GM19395 (cell line): ENCODE results near the gene LRMDA.

Source experiments
- ATAC-seq: cut with Tn5 transposase; IDR thresholded peaks from one replicate; pipeline ENCODE4 v1.9.1; 2021; ENCODE audit warnings: mild to moderate bottlenecking, moderate library complexity; ENCODE audit not compliant: unreplicated experiment

Gene LRMDA

GRCh38 chr10:75418712-75419111 is 12.7 kb upstream of the LRMDA start:
- ATAC-seq = no peak

GRCh38 chr10:75422913-75423312 is 8.5 kb upstream of the LRMDA start:
- ATAC-seq = no peak

DNA sequence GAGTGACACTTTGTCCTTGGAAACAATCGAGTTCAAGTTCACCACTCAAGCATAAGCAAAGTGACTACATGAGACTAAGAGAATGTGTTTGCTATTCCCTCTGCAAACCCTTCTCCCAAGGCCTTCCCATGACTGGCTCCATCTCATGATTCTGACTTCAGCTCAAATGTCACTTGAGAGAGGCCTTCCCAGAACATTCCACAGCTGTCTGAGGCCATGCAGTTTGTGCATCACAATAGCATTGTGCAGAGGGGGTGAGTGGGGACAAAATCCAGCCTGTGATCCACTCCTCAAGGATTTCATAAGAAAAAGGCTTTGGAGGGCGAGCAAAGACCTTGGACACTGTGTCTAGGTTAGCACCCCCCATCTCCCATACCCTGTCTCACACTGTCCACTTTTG is 6.9 kb upstream of the LRMDA start:
- no peak for ATAC-seq

GRCh38 chr10:75425291-75426079 is 5.9 kb upstream of the LRMDA start:
- ATAC-seq = no peak

DNA sequence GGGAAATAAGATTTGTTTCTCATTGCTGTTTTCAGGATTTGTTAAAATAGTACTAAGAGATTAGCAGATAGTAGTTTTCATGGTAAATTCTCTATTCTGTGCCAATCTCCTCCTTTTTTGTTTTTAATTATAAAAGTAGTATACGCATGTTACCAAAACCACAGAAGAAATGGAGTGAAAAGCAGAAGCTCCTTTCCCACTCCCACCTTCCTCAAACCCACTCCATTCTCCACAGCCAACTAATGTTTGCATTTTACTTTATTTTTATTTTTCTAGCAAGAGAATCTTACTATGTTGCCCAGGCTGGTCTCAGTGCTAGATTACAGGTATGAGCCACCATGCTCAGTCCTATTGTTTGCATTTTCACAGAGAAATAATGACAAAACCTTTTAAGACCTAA is 4.5 kb upstream of the LRMDA start:
- ATAC-seq = no peak

DNA sequence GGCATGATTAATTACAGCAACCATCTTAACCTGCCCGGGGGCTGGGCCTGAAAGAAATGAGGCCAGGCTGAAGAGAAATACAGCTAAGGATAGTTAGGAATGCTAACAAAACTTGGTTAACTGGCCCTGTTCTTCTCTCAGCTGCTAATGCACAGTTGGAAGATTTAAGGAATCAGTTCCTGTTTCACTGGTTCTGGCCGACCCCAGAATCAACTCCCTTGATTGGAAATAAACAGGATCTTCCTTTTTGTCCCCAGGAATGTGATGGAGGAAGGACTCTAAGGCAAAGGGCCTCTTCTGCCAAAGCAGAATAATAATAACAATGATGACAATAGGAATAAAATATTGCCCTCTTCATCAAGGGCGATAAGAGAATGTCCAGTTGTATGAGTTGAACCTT is 3.5 kb upstream of the LRMDA start:
- no peak for ATAC-seq

- no peak for ATAC-seq
Observed at GRCh38 chr10:75428434-75429158, 2.8 kb upstream of the LRMDA start.

DNA sequence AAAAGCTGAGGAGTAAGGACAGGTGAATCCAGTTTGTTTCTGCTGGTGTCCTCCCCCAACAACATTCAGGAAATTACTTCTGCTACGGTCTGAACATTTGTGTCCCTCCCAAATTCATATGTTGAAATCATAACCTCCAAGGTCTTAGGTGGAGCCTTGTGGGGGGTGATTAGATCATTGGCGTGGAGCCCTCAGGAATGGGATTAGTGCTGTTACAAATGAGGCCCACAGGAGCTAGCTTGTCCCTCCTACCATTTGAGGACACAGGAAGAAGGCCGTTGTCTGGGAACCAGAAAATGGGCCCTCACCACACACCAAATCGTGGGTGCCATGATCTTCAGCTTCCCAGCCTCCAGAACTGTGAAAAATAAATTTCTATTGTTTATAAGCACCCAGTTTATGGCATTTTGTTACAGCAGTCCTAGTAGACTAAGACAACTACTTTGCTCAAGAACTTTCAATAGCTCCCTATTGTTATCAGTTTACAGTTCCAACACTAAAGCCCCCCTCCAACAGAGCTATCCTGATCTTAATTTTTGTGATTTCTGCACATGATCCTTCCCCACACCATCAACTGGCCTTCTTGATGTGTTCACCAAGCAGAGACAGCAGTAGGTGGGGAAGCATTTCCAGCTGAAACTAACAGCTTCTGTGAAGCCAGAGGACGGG is 2.1 kb upstream of the LRMDA start:
- ATAC-seq = no peak

- no peak for ATAC-seq
Observed at GRCh38 chr10:75430000-75430763, 1.2 kb upstream of the LRMDA start.

- ATAC-seq = no peak
Observed at GRCh38 chr10:75432176-75432575, 752 bp downstream of the LRMDA start.

GRCh38 chr10:75432763-75433162 is 1.3 kb downstream of the LRMDA start:
- ATAC-seq = no peak

DNA sequence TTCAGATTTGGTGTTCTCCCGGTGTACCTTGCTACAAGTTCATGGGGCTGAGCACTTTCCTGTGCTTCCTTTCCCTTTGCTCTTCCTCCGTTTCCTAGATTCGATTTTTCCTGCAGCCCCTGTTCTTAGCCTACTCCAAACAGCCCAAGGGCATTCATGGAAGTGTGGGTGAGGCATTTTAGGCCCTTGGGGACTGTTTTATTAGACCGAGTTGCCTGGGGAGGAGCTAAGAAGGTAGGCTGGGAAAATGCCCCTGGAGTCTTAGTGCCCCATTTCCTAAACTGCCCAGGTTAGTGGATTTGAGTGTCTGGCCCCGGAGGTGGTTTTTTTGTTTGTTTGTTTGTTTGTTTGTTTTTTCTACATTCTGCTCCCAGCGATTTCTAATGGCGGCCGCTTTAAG is 1.8 kb downstream of the LRMDA start:
- ATAC-seq = no peak

- ATAC-seq = no peak
Observed at GRCh38 chr10:75434291-75434690, 2.9 kb downstream of the LRMDA start.

GRCh38 chr10:75435291-75435690 is 3.9 kb downstream of the LRMDA start:
- no peak for ATAC-seq

DNA sequence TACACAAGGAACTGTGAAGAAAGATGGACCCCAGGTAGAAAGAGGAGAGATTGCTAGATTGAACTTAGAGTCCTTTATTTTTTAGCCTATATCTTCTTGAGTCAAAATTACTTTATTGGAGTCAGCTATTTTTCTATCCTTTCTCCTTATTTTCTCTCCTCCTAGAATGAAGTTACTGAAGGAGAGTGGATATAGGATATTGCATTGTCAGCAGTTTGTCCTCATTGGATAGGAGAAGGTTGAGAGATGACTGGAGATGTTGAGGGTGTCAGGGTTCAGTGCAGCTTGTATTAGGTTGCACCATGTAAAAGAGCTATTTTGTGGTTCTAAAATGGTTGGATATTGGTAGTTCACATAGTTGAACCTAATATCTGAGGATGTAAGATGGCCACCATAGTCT is 5.5 kb downstream of the LRMDA start:
- ATAC-seq = no peak

GRCh38 chr10:75437693-75438092 is 6.3 kb downstream of the LRMDA start:
- ATAC-seq = no peak

GRCh38 chr10:75438275-75438674 is 6.9 kb downstream of the LRMDA start:
- ATAC-seq = no peak

- ATAC-seq = no peak
Observed at GRCh38 chr10:75439811-75440210, 8.4 kb downstream of the LRMDA start.

- no peak for ATAC-seq
Observed at GRCh38 chr10:75440271-75440793, 8.9 kb downstream of the LRMDA start.

- ATAC-seq = no peak
Observed at GRCh38 chr10:75441196-75441595, 9.8 kb downstream of the LRMDA start.

DNA sequence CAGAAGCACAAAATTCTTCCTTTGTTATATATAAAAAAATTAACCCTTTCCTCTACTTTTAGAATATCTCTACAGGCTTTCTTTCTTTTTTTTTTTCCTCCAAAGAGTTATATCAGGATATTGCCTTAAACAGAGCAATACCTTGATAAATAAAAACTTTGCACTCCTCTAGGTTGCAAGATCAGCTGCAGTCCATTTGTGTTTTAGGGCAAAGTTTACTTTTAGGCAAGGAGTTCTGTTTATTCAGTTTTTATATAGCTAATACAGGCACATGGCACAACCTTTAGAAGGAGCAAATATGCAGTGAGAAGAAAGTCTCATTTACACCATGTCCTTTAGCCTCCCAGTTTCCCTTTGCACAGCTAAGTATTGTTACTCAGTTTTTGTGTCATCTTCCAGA is 10.3 kb downstream of the LRMDA start:
- no peak for ATAC-seq
